Measurements from ENCODE around the gene RIOX2. TPM values are rescaled to one million over a fixed set of nuclear protein-coding genes. Genes with fewer than 3 reads are reported as not detected.

Gene RIOX2
- total and polyA plus RNA-seq, 2 of the 8 experiments (the other 6 are each of a cell fraction or from before 2014, with no cell fraction given), result 3.8 to 16.4 TPM

GRCh38 chr3:98008855-98009254, 36.6 kb upstream of the RIOX2 start (continued):
- TF ChIP-seq, protein P1, sequence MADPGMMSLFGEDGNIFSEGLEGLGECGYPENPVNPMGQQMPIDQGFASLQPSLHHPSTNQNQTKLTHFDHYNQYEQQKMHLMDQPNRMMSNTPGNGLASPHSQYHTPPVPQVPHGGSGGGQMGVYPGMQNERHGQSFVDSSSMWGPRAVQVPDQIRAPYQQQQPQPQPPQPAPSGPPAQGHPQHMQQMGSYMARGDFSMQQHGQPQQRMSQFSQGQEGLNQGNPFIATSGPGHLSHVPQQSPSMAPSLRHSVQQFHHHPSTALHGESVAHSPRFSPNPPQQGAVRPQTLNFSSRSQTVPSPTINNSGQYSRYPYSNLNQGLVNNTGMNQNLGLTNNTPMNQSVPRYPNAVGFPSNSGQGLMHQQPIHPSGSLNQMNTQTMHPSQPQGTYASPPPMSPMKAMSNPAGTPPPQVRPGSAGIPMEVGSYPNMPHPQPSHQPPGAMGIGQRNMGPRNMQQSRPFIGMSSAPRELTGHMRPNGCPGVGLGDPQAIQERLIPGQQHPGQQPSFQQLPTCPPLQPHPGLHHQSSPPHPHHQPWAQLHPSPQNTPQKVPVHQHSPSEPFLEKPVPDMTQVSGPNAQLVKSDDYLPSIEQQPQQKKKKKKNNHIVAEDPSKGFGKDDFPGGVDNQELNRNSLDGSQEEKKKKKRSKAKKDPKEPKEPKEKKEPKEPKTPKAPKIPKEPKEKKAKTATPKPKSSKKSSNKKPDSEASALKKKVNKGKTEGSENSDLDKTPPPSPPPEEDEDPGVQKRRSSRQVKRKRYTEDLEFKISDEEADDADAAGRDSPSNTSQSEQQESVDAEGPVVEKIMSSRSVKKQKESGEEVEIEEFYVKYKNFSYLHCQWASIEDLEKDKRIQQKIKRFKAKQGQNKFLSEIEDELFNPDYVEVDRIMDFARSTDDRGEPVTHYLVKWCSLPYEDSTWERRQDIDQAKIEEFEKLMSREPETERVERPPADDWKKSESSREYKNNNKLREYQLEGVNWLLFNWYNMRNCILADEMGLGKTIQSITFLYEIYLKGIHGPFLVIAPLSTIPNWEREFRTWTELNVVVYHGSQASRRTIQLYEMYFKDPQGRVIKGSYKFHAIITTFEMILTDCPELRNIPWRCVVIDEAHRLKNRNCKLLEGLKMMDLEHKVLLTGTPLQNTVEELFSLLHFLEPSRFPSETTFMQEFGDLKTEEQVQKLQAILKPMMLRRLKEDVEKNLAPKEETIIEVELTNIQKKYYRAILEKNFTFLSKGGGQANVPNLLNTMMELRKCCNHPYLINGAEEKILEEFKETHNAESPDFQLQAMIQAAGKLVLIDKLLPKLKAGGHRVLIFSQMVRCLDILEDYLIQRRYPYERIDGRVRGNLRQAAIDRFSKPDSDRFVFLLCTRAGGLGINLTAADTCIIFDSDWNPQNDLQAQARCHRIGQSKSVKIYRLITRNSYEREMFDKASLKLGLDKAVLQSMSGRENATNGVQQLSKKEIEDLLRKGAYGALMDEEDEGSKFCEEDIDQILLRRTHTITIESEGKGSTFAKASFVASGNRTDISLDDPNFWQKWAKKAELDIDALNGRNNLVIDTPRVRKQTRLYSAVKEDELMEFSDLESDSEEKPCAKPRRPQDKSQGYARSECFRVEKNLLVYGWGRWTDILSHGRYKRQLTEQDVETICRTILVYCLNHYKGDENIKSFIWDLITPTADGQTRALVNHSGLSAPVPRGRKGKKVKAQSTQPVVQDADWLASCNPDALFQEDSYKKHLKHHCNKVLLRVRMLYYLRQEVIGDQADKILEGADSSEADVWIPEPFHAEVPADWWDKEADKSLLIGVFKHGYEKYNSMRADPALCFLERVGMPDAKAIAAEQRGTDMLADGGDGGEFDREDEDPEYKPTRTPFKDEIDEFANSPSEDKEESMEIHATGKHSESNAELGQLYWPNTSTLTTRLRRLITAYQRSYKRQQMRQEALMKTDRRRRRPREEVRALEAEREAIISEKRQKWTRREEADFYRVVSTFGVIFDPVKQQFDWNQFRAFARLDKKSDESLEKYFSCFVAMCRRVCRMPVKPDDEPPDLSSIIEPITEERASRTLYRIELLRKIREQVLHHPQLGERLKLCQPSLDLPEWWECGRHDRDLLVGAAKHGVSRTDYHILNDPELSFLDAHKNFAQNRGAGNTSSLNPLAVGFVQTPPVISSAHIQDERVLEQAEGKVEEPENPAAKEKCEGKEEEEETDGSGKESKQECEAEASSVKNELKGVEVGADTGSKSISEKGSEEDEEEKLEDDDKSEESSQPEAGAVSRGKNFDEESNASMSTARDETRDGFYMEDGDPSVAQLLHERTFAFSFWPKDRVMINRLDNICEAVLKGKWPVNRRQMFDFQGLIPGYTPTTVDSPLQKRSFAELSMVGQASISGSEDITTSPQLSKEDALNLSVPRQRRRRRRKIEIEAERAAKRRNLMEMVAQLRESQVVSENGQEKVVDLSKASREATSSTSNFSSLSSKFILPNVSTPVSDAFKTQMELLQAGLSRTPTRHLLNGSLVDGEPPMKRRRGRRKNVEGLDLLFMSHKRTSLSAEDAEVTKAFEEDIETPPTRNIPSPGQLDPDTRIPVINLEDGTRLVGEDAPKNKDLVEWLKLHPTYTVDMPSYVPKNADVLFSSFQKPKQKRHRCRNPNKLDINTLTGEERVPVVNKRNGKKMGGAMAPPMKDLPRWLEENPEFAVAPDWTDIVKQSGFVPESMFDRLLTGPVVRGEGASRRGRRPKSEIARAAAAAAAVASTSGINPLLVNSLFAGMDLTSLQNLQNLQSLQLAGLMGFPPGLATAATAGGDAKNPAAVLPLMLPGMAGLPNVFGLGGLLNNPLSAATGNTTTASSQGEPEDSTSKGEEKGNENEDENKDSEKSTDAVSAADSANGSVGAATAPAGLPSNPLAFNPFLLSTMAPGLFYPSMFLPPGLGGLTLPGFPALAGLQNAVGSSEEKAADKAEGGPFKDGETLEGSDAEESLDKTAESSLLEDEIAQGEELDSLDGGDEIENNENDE (IDR thresholded peaks at IDR 0.05; ENCODE audit: insufficient replicate concordance, low read length), result no peak
- no peak for TF ChIP-seq JUN (IDR thresholded peaks at IDR 0.05; ENCODE audit: low read depth, low read length)
